Measurements from ENCODE around the gene PRR16.
A peak's percentile ranks its signal among the peaks of the same experiment; 100 is the strongest.

DNA sequence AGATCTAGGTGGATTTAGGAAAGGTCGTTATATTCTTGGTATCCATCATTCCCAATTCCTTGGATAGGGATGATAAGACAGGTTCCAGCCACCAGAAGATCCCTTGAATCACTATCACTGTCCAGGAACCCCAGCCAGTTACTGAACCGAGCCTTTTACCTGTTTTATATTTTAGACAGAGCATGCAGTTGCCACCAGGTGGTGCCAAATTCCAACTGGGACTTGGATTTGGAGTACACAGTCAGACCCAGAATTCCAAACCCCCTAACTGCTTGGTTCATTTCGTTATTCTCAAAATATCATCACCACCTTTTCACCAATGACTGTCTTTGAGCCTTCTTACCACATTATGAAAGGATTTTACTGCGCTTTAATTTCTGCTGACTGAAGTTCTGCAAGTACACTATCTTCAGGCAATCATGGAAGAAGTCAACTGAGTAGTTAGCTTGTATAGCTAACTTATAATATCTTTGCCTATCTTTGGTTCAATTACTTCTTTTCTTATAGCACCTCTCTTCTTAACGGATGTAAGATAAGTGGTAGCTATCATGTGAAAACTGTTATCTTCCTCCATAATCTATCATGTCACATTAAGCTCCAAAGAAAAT is 191.8 kb downstream of the PRR16 start:
- TF ChIP-seq, protein P1, sequence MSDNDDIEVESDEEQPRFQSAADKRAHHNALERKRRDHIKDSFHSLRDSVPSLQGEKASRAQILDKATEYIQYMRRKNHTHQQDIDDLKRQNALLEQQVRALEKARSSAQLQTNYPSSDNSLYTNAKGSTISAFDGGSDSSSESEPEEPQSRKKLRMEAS (IDR thresholded peaks at IDR 0.05; ENCODE audit: low read depth, low read length), result no peak
- TF ChIP-seq POLR2A (IDR thresholded peaks at IDR 0.05; ENCODE audit: extremely low read depth, insufficient read length) (no peak), CTCF (IDR thresholded peaks at IDR 0.05; ENCODE audit: low read depth, low read length) (peak; percentile 33), MYC (IDR thresholded peaks at IDR 0.05; ENCODE audit: low read depth, low read length) (no peak)
